Measurements from ENCODE around the gene NT5C3B.

Gene NT5C3B

DNA sequence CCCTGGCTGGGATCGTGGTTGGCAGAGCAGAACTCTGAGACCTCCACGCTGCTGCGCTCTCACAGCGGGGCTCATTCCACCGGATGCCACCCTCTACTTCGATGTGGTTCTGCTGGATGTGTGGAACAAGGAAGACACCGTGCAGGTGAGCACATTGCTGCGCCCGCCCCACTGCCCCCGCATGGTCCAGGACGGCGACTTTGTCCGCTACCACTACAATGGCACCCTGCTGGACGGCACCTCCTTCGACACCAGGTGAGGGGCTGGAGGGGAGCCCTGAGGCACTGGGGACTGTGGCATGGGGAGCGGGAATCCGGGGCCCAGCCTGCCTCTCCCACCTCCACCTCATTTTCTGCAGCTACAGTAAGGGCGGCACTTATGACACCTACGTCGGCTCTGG is 18.0 kb downstream of the NT5C3B start (continued):
- TF ChIP-seq, protein P1, sequence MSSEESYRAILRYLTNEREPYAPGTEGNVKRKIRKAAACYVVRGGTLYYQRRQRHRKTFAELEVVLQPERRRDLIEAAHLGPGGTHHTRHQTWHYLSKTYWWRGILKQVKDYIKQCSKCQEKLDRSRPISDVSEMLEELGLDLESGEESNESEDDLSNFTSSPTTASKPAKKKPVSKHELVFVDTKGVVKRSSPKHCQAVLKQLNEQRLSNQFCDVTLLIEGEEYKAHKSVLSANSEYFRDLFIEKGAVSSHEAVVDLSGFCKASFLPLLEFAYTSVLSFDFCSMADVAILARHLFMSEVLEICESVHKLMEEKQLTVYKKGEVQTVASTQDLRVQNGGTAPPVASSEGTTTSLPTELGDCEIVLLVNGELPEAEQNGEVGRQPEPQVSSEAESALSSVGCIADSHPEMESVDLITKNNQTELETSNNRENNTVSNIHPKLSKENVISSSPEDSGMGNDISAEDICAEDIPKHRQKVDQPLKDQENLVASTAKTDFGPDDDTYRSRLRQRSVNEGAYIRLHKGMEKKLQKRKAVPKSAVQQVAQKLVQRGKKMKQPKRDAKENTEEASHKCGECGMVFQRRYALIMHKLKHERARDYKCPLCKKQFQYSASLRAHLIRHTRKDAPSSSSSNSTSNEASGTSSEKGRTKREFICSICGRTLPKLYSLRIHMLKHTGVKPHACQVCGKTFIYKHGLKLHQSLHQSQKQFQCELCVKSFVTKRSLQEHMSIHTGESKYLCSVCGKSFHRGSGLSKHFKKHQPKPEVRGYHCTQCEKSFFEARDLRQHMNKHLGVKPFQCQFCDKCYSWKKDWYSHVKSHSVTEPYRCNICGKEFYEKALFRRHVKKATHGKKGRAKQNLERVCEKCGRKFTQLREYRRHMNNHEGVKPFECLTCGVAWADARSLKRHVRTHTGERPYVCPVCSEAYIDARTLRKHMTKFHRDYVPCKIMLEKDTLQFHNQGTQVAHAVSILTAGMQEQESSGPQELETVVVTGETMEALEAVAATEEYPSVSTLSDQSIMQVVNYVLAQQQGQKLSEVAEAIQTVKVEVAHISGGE (tag by site-specific recombination; conservative IDR thresholded peaks at IDR 0.05; ENCODE audit: low read depth) = no peak
- TF ChIP-seq, protein P2, sequence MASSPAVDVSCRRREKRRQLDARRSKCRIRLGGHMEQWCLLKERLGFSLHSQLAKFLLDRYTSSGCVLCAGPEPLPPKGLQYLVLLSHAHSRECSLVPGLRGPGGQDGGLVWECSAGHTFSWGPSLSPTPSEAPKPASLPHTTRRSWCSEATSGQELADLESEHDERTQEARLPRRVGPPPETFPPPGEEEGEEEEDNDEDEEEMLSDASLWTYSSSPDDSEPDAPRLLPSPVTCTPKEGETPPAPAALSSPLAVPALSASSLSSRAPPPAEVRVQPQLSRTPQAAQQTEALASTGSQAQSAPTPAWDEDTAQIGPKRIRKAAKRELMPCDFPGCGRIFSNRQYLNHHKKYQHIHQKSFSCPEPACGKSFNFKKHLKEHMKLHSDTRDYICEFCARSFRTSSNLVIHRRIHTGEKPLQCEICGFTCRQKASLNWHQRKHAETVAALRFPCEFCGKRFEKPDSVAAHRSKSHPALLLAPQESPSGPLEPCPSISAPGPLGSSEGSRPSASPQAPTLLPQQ (tag by site-specific recombination; IDR thresholded peaks at IDR 0.05) = no peak
- TF ChIP-seq ZSCAN16 (tag by site-specific recombination; IDR thresholded peaks at IDR 0.05) (no peak), ZBTB20 (tag by site-specific recombination; IDR thresholded peaks at IDR 0.05) (no peak), ZNF529 (tag by site-specific recombination; IDR thresholded peaks at IDR 0.05; ENCODE audit: insufficient replicate concordance) (no peak), KLF1 (tag by site-specific recombination; IDR thresholded peaks at IDR 0.05) (no peak), ZNF19 (tag by site-specific recombination; IDR thresholded peaks at IDR 0.05; ENCODE audit: low read depth) (no peak)
- TF ChIP-seq, protein P3, sequence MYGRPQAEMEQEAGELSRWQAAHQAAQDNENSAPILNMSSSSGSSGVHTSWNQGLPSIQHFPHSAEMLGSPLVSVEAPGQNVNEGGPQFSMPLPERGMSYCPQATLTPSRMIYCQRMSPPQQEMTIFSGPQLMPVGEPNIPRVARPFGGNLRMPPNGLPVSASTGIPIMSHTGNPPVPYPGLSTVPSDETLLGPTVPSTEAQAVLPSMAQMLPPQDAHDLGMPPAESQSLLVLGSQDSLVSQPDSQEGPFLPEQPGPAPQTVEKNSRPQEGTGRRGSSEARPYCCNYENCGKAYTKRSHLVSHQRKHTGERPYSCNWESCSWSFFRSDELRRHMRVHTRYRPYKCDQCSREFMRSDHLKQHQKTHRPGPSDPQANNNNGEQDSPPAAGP (tag by site-specific recombination; IDR thresholded peaks at IDR 0.05) = no peak

DNA sequence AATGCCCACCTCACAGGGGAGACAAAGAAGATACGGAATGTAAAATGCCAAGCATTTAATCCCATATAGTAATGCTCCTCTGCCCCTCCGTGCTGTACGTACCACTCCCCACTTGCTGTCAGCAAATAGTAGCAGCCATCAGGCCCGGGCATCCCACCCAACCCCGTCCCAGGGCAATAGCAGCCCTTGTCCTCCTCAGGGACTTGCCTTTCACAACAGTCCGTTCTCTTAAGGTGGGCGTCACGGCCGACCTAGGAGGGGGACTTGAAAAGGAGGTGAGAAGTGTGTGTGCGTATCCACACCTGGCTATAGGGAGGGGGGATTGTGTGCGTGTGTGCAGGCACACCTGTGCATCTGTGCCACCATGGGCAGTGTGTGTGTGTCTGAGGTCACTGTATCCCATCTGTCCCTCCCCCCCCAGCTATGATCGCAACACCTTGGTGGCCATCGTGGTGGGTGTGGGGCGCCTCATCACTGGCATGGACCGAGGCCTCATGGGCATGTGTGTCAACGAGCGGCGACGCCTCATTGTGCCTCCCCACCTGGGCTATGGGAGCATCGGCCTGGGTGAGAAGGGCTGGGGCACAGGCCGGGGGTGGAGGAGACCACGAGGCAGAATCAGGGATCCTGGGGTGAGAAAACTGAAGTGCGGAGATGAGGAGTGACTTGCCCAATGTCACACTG is 19.3 kb downstream of the NT5C3B start:
- POLR2A ChIA-PET = no interaction called here
- peaks cover 0 to 53% of the 10 kb centered on the region in 2 experiments; a peak in 2 of 3 replicates for H3K36me3 ChIP-seq (ENCODE audit: control insufficient read depth in 2 of 2, insufficient read depth in 1 of 2, low read length in 2 of 2)
- CTCF ChIA-PET = interaction anchor here (1.1 kb wide), 1 partner anchor 15 kb away, joined by 3 read pairs; no protein-coding TSS in a partner anchor
- no peak for TF ChIP-seq ZNF132 (tag by site-specific recombination; IDR thresholded peaks at IDR 0.05; ENCODE audit: borderline replicate concordance)
- no peak for TF ChIP-seq ZNF174 (tag by site-specific recombination; IDR thresholded peaks at IDR 0.05)
- TF ChIP-seq ZNF571 (tag by site-specific recombination; IDR thresholded peaks at IDR 0.05) = no peak
- no peak for TF ChIP-seq ZNF660 (tag by site-specific recombination; IDR thresholded peaks at IDR 0.05)
- TF ChIP-seq ZNF214 (tag by site-specific recombination; IDR thresholded peaks at IDR 0.05; ENCODE audit: borderline replicate concordance) = no peak
- TF ChIP-seq YY1 (tag by site-specific recombination; IDR thresholded peaks at IDR 0.05) = no peak
- TF ChIP-seq ZNF274 (IDR thresholded peaks at IDR 0.05; ENCODE audit: low read length) = no peak
- no peak for TF ChIP-seq ZNF274 (tag by site-specific recombination; IDR thresholded peaks at IDR 0.05; ENCODE audit: borderline replicate concordance)
- TF ChIP-seq, protein P4, sequence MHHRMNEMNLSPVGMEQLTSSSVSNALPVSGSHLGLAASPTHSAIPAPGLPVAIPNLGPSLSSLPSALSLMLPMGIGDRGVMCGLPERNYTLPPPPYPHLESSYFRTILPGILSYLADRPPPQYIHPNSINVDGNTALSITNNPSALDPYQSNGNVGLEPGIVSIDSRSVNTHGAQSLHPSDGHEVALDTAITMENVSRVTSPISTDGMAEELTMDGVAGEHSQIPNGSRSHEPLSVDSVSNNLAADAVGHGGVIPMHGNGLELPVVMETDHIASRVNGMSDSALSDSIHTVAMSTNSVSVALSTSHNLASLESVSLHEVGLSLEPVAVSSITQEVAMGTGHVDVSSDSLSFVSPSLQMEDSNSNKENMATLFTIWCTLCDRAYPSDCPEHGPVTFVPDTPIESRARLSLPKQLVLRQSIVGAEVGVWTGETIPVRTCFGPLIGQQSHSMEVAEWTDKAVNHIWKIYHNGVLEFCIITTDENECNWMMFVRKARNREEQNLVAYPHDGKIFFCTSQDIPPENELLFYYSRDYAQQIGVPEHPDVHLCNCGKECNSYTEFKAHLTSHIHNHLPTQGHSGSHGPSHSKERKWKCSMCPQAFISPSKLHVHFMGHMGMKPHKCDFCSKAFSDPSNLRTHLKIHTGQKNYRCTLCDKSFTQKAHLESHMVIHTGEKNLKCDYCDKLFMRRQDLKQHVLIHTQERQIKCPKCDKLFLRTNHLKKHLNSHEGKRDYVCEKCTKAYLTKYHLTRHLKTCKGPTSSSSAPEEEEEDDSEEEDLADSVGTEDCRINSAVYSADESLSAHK (tag by site-specific recombination; IDR thresholded peaks at IDR 0.05) = no peak
- TF ChIP-seq ZNF585B (tag by site-specific recombination; IDR thresholded peaks at IDR 0.05) = no peak
- no peak for TF ChIP-seq ZNF223 (tag by site-specific recombination; IDR thresholded peaks at IDR 0.05)
- TF ChIP-seq, protein P5, sequence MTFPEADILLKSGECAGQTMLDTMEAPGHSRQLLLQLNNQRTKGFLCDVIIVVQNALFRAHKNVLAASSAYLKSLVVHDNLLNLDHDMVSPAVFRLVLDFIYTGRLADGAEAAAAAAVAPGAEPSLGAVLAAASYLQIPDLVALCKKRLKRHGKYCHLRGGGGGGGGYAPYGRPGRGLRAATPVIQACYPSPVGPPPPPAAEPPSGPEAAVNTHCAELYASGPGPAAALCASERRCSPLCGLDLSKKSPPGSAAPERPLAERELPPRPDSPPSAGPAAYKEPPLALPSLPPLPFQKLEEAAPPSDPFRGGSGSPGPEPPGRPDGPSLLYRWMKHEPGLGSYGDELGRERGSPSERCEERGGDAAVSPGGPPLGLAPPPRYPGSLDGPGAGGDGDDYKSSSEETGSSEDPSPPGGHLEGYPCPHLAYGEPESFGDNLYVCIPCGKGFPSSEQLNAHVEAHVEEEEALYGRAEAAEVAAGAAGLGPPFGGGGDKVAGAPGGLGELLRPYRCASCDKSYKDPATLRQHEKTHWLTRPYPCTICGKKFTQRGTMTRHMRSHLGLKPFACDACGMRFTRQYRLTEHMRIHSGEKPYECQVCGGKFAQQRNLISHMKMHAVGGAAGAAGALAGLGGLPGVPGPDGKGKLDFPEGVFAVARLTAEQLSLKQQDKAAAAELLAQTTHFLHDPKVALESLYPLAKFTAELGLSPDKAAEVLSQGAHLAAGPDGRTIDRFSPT (tag by site-specific recombination; IDR thresholded peaks at IDR 0.05) = no peak
- no peak for TF ChIP-seq ZNF2 (tag by site-specific recombination; IDR thresholded peaks at IDR 0.05)
- TF ChIP-seq, protein P6, sequence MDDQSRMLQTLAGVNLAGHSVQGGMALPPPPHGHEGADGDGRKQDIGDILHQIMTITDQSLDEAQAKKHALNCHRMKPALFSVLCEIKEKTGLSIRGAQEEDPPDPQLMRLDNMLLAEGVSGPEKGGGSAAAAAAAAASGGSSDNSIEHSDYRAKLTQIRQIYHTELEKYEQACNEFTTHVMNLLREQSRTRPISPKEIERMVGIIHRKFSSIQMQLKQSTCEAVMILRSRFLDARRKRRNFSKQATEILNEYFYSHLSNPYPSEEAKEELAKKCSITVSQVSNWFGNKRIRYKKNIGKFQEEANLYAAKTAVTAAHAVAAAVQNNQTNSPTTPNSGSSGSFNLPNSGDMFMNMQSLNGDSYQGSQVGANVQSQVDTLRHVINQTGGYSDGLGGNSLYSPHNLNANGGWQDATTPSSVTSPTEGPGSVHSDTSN (CRISPR knock-in tag; IDR thresholded peaks at IDR 0.05) = no peak
- no peak for TF ChIP-seq MZF1 (tag by site-specific recombination; IDR thresholded peaks at IDR 0.05; ENCODE audit: borderline replicate concordance)
- TF ChIP-seq ZNF211 (tag by site-specific recombination; IDR thresholded peaks at IDR 0.05; ENCODE audit: low read depth) = no peak

More for the DNA sequence above, 19.3 kb downstream of the NT5C3B start:
- no peaks in the 10 kb centered on the region for H3K9me3 ChIP-seq (ENCODE audit: control insufficient read depth, insufficient read depth, low read depth, low read length)
- no peak overlapping the region for H3K27ac ChIP-seq (ENCODE audit: extremely low read depth, low read depth, low read length)
- 0 out of 2 replicates have a peak, but pooled peaks cover 3% of the 10 kb centered on the region for H3K4me1 ChIP-seq (ENCODE audit: control insufficient read depth, insufficient read depth, low read length)
- no peak overlapping the region for H3K4me3 ChIP-seq (ENCODE audit: low read depth, low read length)
